ENCODE data around the gene MYH6. TPM values are rescaled to one million over a fixed set of nuclear protein-coding genes. Genes with fewer than 3 reads are reported as not detected.
"Not testable (repeated sequence)": the region's sequence is repeated elsewhere in the genome, so short reads cannot be mapped to it uniquely, and the experiment has no call there.

Gene MYH6
- total RNA-seq, 1 donor from 2014 or later = not detected

DNA sequence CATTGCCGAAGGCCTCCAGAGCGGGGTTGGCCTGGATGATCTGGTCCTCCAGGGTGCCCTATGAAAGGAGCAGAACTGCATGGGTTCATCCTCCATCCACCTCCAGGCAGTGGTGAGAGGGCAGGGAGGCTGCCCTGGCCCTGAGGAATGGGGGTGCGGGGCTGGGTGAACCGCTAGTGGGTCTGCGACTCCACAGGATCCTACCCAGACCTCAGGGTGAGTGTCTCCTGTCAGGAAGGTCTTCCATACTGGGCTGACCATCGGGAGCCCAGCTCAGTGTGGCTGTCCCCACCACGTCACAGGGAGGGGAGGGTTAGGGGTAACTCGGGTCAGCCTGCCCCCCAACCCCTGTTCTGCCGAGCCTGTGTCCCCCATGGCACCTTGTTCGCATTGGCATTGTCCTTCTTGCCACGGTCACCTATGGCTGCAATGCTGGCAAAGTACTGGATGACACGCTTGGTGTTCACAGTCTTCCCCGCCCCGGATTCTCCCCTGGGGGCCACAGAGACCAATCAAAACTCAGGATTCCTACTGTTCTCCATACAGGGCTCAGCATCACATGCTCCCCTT lies 3.7 kb downstream of the MYH6 start:
- peaks cover 2% of the 10 kb centered on the region for H3K4me1 Mint-ChIP-seq
- H3K36me3 Mint-ChIP-seq = no peaks in the 10 kb centered on the region
- no peaks in the 10 kb centered on the region for H3K9me3 Mint-ChIP-seq
- H3K4me3 Mint-ChIP-seq = no peak overlapping the region
- no peak overlapping the region for H3K27ac Mint-ChIP-seq
- no peak for DNase-seq (ENCODE audit: low spot score in 2 of 2, unreplicated experiment in 2 of 2)
- H3K27me3 Mint-ChIP-seq (ENCODE audit: low read depth) = peaks cover 65% of the 10 kb centered on the region
- TF ChIP-seq CTCF (IDR thresholded peaks at IDR 0.05; ENCODE audit: unreplicated experiment) = no peak

- no peak for TF ChIP-seq CTCF (IDR thresholded peaks at IDR 0.05; ENCODE audit: unreplicated experiment)
- H3K36me3 Mint-ChIP-seq = no peaks in the 10 kb centered on the region
- H3K4me3 Mint-ChIP-seq = no peak overlapping the region
- H3K27me3 Mint-ChIP-seq (ENCODE audit: low read depth) = peaks cover 66% of the 10 kb centered on the region
- H3K9me3 Mint-ChIP-seq = no peaks in the 10 kb centered on the region
- peaks cover 2% of the 10 kb centered on the region for H3K4me1 Mint-ChIP-seq
- H3K27ac Mint-ChIP-seq = no peak overlapping the region
- DNase-seq (ENCODE audit: low spot score in 2 of 2, unreplicated experiment in 2 of 2) = no peak
These were observed 4.2 kb downstream of the MYH6 start for GRCh38 chr14:23403908-23404307.

- peaks cover 2% of the 10 kb centered on the region for H3K4me1 Mint-ChIP-seq
- H3K36me3 Mint-ChIP-seq = no peaks in the 10 kb centered on the region
- DNase-seq (ENCODE audit: low spot score in 2 of 2, unreplicated experiment in 2 of 2) = no peak
- no peak overlapping the region for H3K4me3 Mint-ChIP-seq
- H3K9me3 Mint-ChIP-seq = no peaks in the 10 kb centered on the region
- peaks cover 67% of the 10 kb centered on the region for H3K27me3 Mint-ChIP-seq (ENCODE audit: low read depth)
- no peak for TF ChIP-seq CTCF (IDR thresholded peaks at IDR 0.05; ENCODE audit: unreplicated experiment)
- H3K27ac Mint-ChIP-seq = no peak overlapping the region
These were observed 5.0 kb downstream of the MYH6 start for GRCh38 chr14:23403139-23403438.

GRCh38 chr14:23402296-23403138 lies 5.6 kb downstream of the MYH6 start:
- no peaks in the 10 kb centered on the region for H3K9me3 Mint-ChIP-seq
- H3K27ac Mint-ChIP-seq = no peak overlapping the region
- no peak for DNase-seq (ENCODE audit: low spot score in 2 of 2, unreplicated experiment in 2 of 2)
- no peaks in the 10 kb centered on the region for H3K36me3 Mint-ChIP-seq
- TF ChIP-seq CTCF (IDR thresholded peaks at IDR 0.05; ENCODE audit: unreplicated experiment) = no peak
- H3K4me3 Mint-ChIP-seq = no peak overlapping the region
- peaks cover 65% of the 10 kb centered on the region for H3K27me3 Mint-ChIP-seq (ENCODE audit: low read depth)
- H3K4me1 Mint-ChIP-seq = peaks cover 2% of the 10 kb centered on the region

- Mint-ChIP-seq H3K4me1 (peaks cover 2% of the 10 kb centered on the region), H3K27ac (no peak overlapping the region), H3K36me3 (no peaks in the 10 kb centered on the region), H3K4me3 (no peak overlapping the region), H3K9me3 (no peaks in the 10 kb centered on the region), H3K27me3 (ENCODE audit: low read depth) (peaks cover 60% of the 10 kb centered on the region)
- DNase-seq (ENCODE audit: low spot score in 2 of 2, unreplicated experiment in 2 of 2) = no peak
- TF ChIP-seq CTCF (IDR thresholded peaks at IDR 0.05; ENCODE audit: unreplicated experiment) = no peak
These were observed 6.8 kb downstream of the MYH6 start for GRCh38 chr14:23401291-23401690.

DNA sequence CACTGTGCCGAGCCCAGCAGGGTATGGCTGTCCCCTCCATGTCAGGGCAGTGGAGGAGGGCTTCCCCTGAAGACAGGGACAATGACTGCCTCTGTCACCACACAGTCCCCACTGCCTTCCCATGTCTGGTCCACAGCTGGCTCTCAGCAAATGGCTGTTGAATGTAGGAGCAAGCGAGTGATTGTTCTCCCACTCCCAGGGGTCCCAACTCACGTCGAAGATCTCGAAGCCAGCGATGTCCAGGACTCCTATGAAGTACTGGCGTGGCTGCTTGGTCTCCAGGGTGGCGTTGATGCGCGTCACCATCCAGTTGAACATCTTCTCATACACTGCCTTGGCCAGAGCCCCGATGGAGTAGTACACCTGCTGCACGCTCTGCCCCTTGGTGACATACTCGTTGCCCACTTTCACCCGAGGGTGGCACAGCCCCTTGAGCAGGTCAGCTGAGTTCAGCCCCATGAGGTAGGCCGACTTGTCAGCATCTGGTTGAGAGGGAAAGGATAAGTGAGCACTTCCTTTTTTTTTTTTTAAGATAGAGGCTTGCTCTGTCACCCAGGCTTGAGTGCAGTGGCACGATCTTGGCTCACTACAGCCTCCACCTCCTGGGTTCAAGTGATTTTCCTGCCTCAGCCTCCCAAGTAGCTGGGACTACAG lies 7.5 kb downstream of the MYH6 start:
- H3K27ac Mint-ChIP-seq; H3K36me3 Mint-ChIP-seq; DNase-seq (ENCODE audit: low spot score in 2 of 2, unreplicated experiment in 2 of 2); H3K4me3 Mint-ChIP-seq; H3K4me1 Mint-ChIP-seq; H3K9me3 Mint-ChIP-seq: not testable (repeated sequence)
- H3K27me3 Mint-ChIP-seq (ENCODE audit: low read depth) = peaks cover 56% of the 10 kb centered on the region
